Mesothelial cell of epicardium (in vitro differentiated cells): ENCODE data around the gene MYO1E. TPM values are rescaled to one million over a fixed set of nuclear protein-coding genes. Genes with fewer than 3 reads are reported as not detected.
A peak's percentile ranks its signal among the peaks of the same experiment; 100 is the strongest.

Experiments used
- DNase-seq, 2 experiments: peaks; one replicate each; pipeline ENCODE4 v3.0.0; 2021; ENCODE audit warnings: low spot score in 2 of 2; ENCODE audit not compliant: unreplicated experiment in 2 of 2
- H3K27ac Mint-ChIP-seq: 2 replicates; pipeline ENCODE4 v1.8.0; 2021; ENCODE audit warnings: mixed read lengths
- H3K27me3 Mint-ChIP-seq: 2 replicates; pipeline ENCODE4 v1.8.0; 2021; ENCODE audit warnings: low read depth, mixed read lengths
- H3K36me3 Mint-ChIP-seq: 2 replicates; pipeline ENCODE4 v1.8.0; 2021; ENCODE audit warnings: mixed read lengths
- H3K4me1 Mint-ChIP-seq: 2 replicates; pipeline ENCODE4 v1.8.0; 2021; ENCODE audit warnings: mixed read lengths
- H3K4me3 Mint-ChIP-seq: 2 replicates; pipeline ENCODE4 v1.8.0; 2021; ENCODE audit warnings: mild to moderate bottlenecking, moderate library complexity, mixed read lengths
- H3K9me3 Mint-ChIP-seq: 2 replicates; pipeline ENCODE4 v1.8.0; 2021; ENCODE audit warnings: mixed read lengths
- microRNA-seq: library from miRNA; unstranded; fragments of <30 nt; microRNA quantifications from one replicate; pipeline ENCODE4 v1.2.0, GENCODE V29; 2021; ENCODE audit warnings: inconsistent platforms, mixed read lengths
- total RNA-seq: library from RNA; stranded (reverse); gene quantifications from 3 replicates; pipeline ENCODE4 v1.2.1, GENCODE V29; 2021
- TF ChIP-seq, protein P1 (sequence below): fragments of 200-600 bp; sonication (generic); IDR thresholded peaks from one replicate; pipeline ENCODE4 v1.5.0; 2021; ENCODE audit warnings: antibody characterized with exemption; ENCODE audit not compliant: unreplicated experiment

Gene MYO1E
- total RNA-seq, 1 donor from 2014 or later = 54.2 TPM

DNA sequence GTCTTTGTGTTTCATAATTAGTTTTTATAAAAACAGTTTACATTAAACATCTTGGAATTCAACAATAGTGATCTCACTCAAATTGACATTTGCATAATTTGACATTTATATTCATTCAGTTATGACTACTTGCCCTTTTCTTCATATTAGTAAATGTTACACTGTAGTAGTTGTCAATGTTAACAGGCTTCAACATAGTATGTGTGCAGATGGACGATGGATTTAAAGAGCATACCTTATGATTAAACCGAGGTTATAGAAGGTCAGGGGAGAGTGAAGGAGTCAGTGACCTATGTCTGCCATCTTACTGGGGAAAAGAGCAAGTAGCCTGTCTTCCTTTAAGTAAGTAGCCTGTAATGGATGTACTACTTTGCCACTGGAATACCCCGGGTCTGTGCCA is 276.2 kb downstream of the MYO1E start:
- H3K36me3 Mint-ChIP-seq = peaks cover 21% of the 10 kb centered on the region
- H3K4me1 Mint-ChIP-seq = no peaks in the 10 kb centered on the region
- DNase-seq = no peak
- H3K27me3 Mint-ChIP-seq = no peaks in the 10 kb centered on the region
- H3K4me3 Mint-ChIP-seq = no peak overlapping the region
- no peak overlapping the region for H3K27ac Mint-ChIP-seq
- TF ChIP-seq, protein P1, sequence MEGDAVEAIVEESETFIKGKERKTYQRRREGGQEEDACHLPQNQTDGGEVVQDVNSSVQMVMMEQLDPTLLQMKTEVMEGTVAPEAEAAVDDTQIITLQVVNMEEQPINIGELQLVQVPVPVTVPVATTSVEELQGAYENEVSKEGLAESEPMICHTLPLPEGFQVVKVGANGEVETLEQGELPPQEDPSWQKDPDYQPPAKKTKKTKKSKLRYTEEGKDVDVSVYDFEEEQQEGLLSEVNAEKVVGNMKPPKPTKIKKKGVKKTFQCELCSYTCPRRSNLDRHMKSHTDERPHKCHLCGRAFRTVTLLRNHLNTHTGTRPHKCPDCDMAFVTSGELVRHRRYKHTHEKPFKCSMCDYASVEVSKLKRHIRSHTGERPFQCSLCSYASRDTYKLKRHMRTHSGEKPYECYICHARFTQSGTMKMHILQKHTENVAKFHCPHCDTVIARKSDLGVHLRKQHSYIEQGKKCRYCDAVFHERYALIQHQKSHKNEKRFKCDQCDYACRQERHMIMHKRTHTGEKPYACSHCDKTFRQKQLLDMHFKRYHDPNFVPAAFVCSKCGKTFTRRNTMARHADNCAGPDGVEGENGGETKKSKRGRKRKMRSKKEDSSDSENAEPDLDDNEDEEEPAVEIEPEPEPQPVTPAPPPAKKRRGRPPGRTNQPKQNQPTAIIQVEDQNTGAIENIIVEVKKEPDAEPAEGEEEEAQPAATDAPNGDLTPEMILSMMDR = no peak
- H3K9me3 Mint-ChIP-seq = no peaks in the 10 kb centered on the region

DNA sequence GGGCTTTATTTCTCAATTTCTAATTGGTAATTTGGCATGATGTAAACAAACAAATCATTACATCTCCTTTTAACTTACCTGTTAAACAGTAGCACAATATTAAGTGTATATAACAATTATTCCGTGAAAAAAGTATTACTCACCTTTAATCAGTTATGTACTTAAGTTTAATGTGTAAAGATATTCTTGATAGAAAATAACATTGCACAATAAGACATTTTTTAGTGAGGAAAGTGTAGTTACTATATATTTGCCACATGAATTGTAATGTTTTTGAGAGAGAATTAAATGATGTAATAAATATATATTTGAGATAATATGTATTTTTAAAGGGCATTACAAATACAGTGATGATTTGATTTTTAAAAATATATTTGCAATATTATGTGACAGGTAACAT is 278.6 kb downstream of the MYO1E start:
- H3K9me3 Mint-ChIP-seq = no peaks in the 10 kb centered on the region
- no peaks in the 10 kb centered on the region for H3K27me3 Mint-ChIP-seq
- no peak overlapping the region for H3K4me3 Mint-ChIP-seq
- H3K4me1 Mint-ChIP-seq = no peaks in the 10 kb centered on the region
- DNase-seq = no peak
- TF ChIP-seq, protein P1 = no peak
- H3K36me3 Mint-ChIP-seq = peaks cover 22% of the 10 kb centered on the region
- no peak overlapping the region for H3K27ac Mint-ChIP-seq

DNA sequence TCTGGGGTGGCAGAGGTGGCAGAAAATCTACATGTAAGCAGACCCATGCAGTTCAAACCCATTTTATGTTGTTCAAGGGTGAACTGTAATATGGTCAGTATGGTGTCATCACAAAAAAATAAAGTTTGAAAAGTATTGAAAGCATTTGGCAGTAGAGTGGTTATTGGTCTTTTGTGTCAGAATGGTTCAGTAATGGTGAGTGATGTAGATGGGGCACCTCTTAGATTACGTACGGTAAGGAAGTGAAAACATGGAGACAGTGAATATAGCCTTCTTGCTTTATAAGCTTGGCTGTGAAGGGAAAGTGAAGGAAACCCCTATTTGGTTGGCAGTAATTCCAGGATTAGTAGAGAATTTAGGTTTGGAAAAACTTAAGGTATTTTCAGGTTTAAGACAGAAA is 284.9 kb downstream of the MYO1E start:
- H3K27ac Mint-ChIP-seq = peak overlapping the region; percentile 1
- H3K9me3 Mint-ChIP-seq = no peaks in the 10 kb centered on the region
- H3K27me3 Mint-ChIP-seq = no peaks in the 10 kb centered on the region
- TF ChIP-seq, protein P1 = no peak
- no peak for DNase-seq
- H3K4me1 Mint-ChIP-seq = no peaks in the 10 kb centered on the region
- H3K4me3 Mint-ChIP-seq = no peak overlapping the region
- peaks cover 30% of the 10 kb centered on the region for H3K36me3 Mint-ChIP-seq

Small RNAs within 50 kb of the gene (microRNA-seq; reads per million reads assigned to microRNA genes)
- gene MIR2116 = 1.8 reads per million

Other genes with a start within 250 kb of the MYO1E start
- gene LDHAL6B, start 166.0 kb downstream of the MYO1E start, total RNA-seq = not detected in 3 replicates
- 0.92 to 1.0 TPM (median 0.97 TPM) in 3 replicates for gene FAM81A, start 65.3 kb upstream of the MYO1E start, total RNA-seq
- gene GCNT3, start 238.9 kb upstream of the MYO1E start, total RNA-seq = 0.22 TPM in 1 of 3 replicates, not detected in the others